NCI-H524 (cell line): ENCODE measurements around the gene GPR78.

ENCODE experiments used
- DNase-seq, 2 experiments: peaks; one replicate each; lab custom pipeline; 2025; lab: John Stamatoyannopoulos, UW

The GPR78 gene

GRCh38 chr4:8600266-8600665 is 20.1 kb downstream of the GPR78 start:
- DNase-seq, result no peak

- DNase-seq, result peak in 1 of 2 experiments; percentile 45
Measured at GRCh38 chr4:8600686-8601085, 20.5 kb downstream of the GPR78 start.

- no peak for DNase-seq
Measured at GRCh38 chr4:8601086-8601485, 20.9 kb downstream of the GPR78 start.

- no peak for DNase-seq
Measured at GRCh38 chr4:8601556-8601955, 21.4 kb downstream of the GPR78 start.

GRCh38 chr4:8602686-8603430 is 22.7 kb downstream of the GPR78 start:
- no peak for DNase-seq

- DNase-seq, result peak in 1 of 2 experiments; percentile 41
Measured at GRCh38 chr4:8603931-8604330, 23.7 kb downstream of the GPR78 start.

GRCh38 chr4:8605289-8605688 is 25.1 kb downstream of the GPR78 start:
- DNase-seq, result no peak

GRCh38 chr4:8606476-8606875 is 26.3 kb downstream of the GPR78 start:
- no peak for DNase-seq

- DNase-seq, result no peak
Measured at GRCh38 chr4:8606966-8607365, 26.8 kb downstream of the GPR78 start.

- peak; percentile 25 to 57 for DNase-seq
Measured at GRCh38 chr4:8607603-8608481, 27.6 kb downstream of the GPR78 start.

GRCh38 chr4:8608714-8609391 is 28.7 kb downstream of the GPR78 start:
- DNase-seq, result no peak

GRCh38 chr4:8609406-8609805 is 29.2 kb downstream of the GPR78 start:
- no peak for DNase-seq

GRCh38 chr4:8609824-8610350 is 29.7 kb downstream of the GPR78 start:
- no peak for DNase-seq

- DNase-seq, result no peak
Measured at GRCh38 chr4:8610858-8611616, 30.8 kb downstream of the GPR78 start.

- DNase-seq, result no peak
Measured at GRCh38 chr4:8612646-8613045, 32.5 kb downstream of the GPR78 start.

- DNase-seq, result no peak
Measured at GRCh38 chr4:8613421-8614364, 33.5 kb downstream of the GPR78 start.

- no peak for DNase-seq
Measured at GRCh38 chr4:8614365-8615193, 34.4 kb downstream of the GPR78 start.

GRCh38 chr4:8615366-8615765 is 35.2 kb downstream of the GPR78 start:
- no peak for DNase-seq
